Right lobe of liver (tissue), 4 donors: ENCODE results near the gene FAT3.

Experiments used
- CTCF ChIP-seq, 4 donors: fragments of 200-600 bp in 3 of 4; fragments of 450-650 bp in 1 of 4; IDR thresholded peaks; one replicate each; pipeline versions ENCODE4 v1.5.1 to v1.8.0; 2016 to 2022; ENCODE audit warnings: antibody characterized with exemption in 4 of 4, mild to moderate bottlenecking in 2 of 4
- POLR2A ChIP-seq: fragments of 450-650 bp; IDR thresholded peaks from one replicate; pipeline ENCODE4 v1.6.1; 2017; ENCODE audit warnings: antibody characterized with exemption, mild to moderate bottlenecking
- donor health status: DM: no; HTN: no; CAD: no.
- donor health status: DM: no; HTN: no; CAD: no.
- donor health status: DM: no; HTN: yes; CAD: no.

- TF ChIP-seq CTCF (IDR thresholded peaks at IDR 0.05) (no peak), POLR2A (no peak)
Observed at GRCh38 chr11:92253421-92253820, 28.8 kb downstream of the FAT3 start.
